Measurements from ENCODE around the gene IFT88.

Gene IFT88

GRCh38 chr13:20636079-20636478, 69.1 kb downstream of the IFT88 start:
- no peak overlapping the region for H3K27ac ChIP-seq (ENCODE audit: low read depth, low read length)
- H3K27me3 ChIP-seq (ENCODE audit: low read length), result no peaks in the 10 kb centered on the region
- TF ChIP-seq CTCF (IDR thresholded peaks at IDR 0.05; ENCODE audit: insufficient read depth, low read length, poor library complexity, severe bottlenecking) (no peak), EZH2phosphoT487 (conservative IDR thresholded peaks at IDR 0.05; ENCODE audit: low read length) (no peak)
- H2AFZ ChIP-seq (ENCODE audit: low read depth, low read length, severe bottlenecking), result no peak overlapping the region
- H3K4me3 ChIP-seq (ENCODE audit: insufficient read depth, low read length, poor library complexity, severe bottlenecking), result no peak overlapping the region
- H3K79me2 ChIP-seq (ENCODE audit: insufficient read depth, low read length), result no peaks in the 10 kb centered on the region
- no peak overlapping the region for H3K4me2 ChIP-seq (ENCODE audit: low read depth, low read length, poor library complexity, severe bottlenecking)
- H3K9me2 ChIP-seq (replicated peaks; ENCODE audit: insufficient read depth, low read length), result no peaks in the 10 kb centered on the region
- no peaks in the 10 kb centered on the region for H4K20me1 ChIP-seq (ENCODE audit: low read depth, low read length)
- H3K9me3 ChIP-seq (ENCODE audit: insufficient read depth, low read length), result no peaks in the 10 kb centered on the region
- H3K36me3 ChIP-seq (ENCODE audit: low read length), result no peaks in the 10 kb centered on the region
- H3K9ac ChIP-seq (ENCODE audit: low read length), result no peak overlapping the region
- no peaks in the 10 kb centered on the region for H3F3A ChIP-seq (ENCODE audit: insufficient read depth)

GRCh38 chr13:20637811-20638210, 70.9 kb downstream of the IFT88 start:
- H3K27ac ChIP-seq (ENCODE audit: low read depth, low read length), result no peak overlapping the region
- no peaks in the 10 kb centered on the region for H3K79me2 ChIP-seq (ENCODE audit: insufficient read depth, low read length)
- no peaks in the 10 kb centered on the region for H3K27me3 ChIP-seq (ENCODE audit: low read length)
- no peaks in the 10 kb centered on the region for H3F3A ChIP-seq (ENCODE audit: insufficient read depth)
- no peak overlapping the region for H3K4me2 ChIP-seq (ENCODE audit: low read depth, low read length, poor library complexity, severe bottlenecking)
- H3K9ac ChIP-seq (ENCODE audit: low read length), result no peak overlapping the region
- no peak for TF ChIP-seq EZH2phosphoT487 (conservative IDR thresholded peaks at IDR 0.05; ENCODE audit: low read length)
- no peaks in the 10 kb centered on the region for H3K9me2 ChIP-seq (replicated peaks; ENCODE audit: insufficient read depth, low read length)
- H3K4me3 ChIP-seq (ENCODE audit: insufficient read depth, low read length, poor library complexity, severe bottlenecking), result no peak overlapping the region
- no peaks in the 10 kb centered on the region for H3K9me3 ChIP-seq (ENCODE audit: insufficient read depth, low read length)
- no peaks in the 10 kb centered on the region for H3K36me3 ChIP-seq (ENCODE audit: low read length)
- no peaks in the 10 kb centered on the region for H4K20me1 ChIP-seq (ENCODE audit: low read depth, low read length)
- no peak overlapping the region for H2AFZ ChIP-seq (ENCODE audit: low read depth, low read length, severe bottlenecking)

GRCh38 chr13:20647758-20648157, 80.8 kb downstream of the IFT88 start:
- Histone ChIP-seq H2AFZ (ENCODE audit: low read depth, low read length, severe bottlenecking) (no peak overlapping the region), H3K27ac (ENCODE audit: low read depth, low read length) (no peak overlapping the region), H3F3A (ENCODE audit: insufficient read depth) (no peaks in the 10 kb centered on the region), H3K9me2 (replicated peaks; ENCODE audit: insufficient read depth, low read length) (no peaks in the 10 kb centered on the region), H3K9me3 (ENCODE audit: insufficient read depth, low read length) (no peaks in the 10 kb centered on the region), H3K36me3 (ENCODE audit: low read length) (no peaks in the 10 kb centered on the region), H3K9ac (ENCODE audit: low read length) (no peak overlapping the region), H3K27me3 (ENCODE audit: low read length) (no peaks in the 10 kb centered on the region), H3K79me2 (ENCODE audit: insufficient read depth, low read length) (no peaks in the 10 kb centered on the region), H3K4me2 (ENCODE audit: low read depth, low read length, poor library complexity, severe bottlenecking) (no peak overlapping the region), H3K4me3 (ENCODE audit: insufficient read depth, low read length, poor library complexity, severe bottlenecking) (no peak overlapping the region), H4K20me1 (ENCODE audit: low read depth, low read length) (no peaks in the 10 kb centered on the region)
- TF ChIP-seq CTCF (IDR thresholded peaks at IDR 0.05; ENCODE audit: insufficient read depth, low read length, poor library complexity, severe bottlenecking) (no peak), EZH2phosphoT487 (conservative IDR thresholded peaks at IDR 0.05; ENCODE audit: low read length) (no peak)

- TF ChIP-seq CTCF (IDR thresholded peaks at IDR 0.05; ENCODE audit: insufficient read depth, low read length, poor library complexity, severe bottlenecking) (no peak), EZH2phosphoT487 (conservative IDR thresholded peaks at IDR 0.05; ENCODE audit: low read length) (no peak)
Observed at GRCh38 chr13:20652946-20653345, 86.0 kb downstream of the IFT88 start.

More at GRCh38 chr13:20652946-20653345, 86.0 kb downstream of the IFT88 start:
- Histone ChIP-seq H3K9ac (ENCODE audit: low read length) (no peak overlapping the region), H2AFZ (ENCODE audit: low read depth, low read length, severe bottlenecking) (no peak overlapping the region), H3K79me2 (ENCODE audit: insufficient read depth, low read length) (no peaks in the 10 kb centered on the region), H3K4me3 (ENCODE audit: insufficient read depth, low read length, poor library complexity, severe bottlenecking) (no peak overlapping the region), H3K27ac (ENCODE audit: low read depth, low read length) (no peak overlapping the region), H3K9me2 (replicated peaks; ENCODE audit: insufficient read depth, low read length) (no peaks in the 10 kb centered on the region), H3F3A (ENCODE audit: insufficient read depth) (no peaks in the 10 kb centered on the region), H3K36me3 (ENCODE audit: low read length) (no peaks in the 10 kb centered on the region), H4K20me1 (ENCODE audit: low read depth, low read length) (peaks cover 3% of the 10 kb centered on the region; the same call in 1 of the 2 replicates), H3K9me3 (ENCODE audit: insufficient read depth, low read length) (no peaks in the 10 kb centered on the region), H3K27me3 (ENCODE audit: low read length) (no peaks in the 10 kb centered on the region), H3K4me2 (ENCODE audit: low read depth, low read length, poor library complexity, severe bottlenecking) (no peak overlapping the region)

All from SU-DHL-6 (cell line).